ENCODE results near the gene CARM1. TPM values are rescaled to one million over a fixed set of nuclear protein-coding genes. Genes with fewer than 3 reads are reported as not detected.
"Not testable (repeated sequence)": the region's sequence is repeated elsewhere in the genome, so short reads cannot be mapped to it uniquely, and the experiment has no call there.

Gene CARM1
- polyA plus RNA-seq, 1 donor, result 75.2 TPM

- DNase-seq, result no peak
These were observed 5.3 kb downstream of the CARM1 start for GRCh38 chr19:10876459-10877240.

- not testable (repeated sequence) for DNase-seq
These were observed 6.3 kb downstream of the CARM1 start for GRCh38 chr19:10877608-10878007.

- DNase-seq, result no peak
These were observed 6.9 kb downstream of the CARM1 start for GRCh38 chr19:10878253-10878652.

- no peak for DNase-seq
These were observed 10.2 kb downstream of the CARM1 start for GRCh38 chr19:10881403-10882107.

DNA sequence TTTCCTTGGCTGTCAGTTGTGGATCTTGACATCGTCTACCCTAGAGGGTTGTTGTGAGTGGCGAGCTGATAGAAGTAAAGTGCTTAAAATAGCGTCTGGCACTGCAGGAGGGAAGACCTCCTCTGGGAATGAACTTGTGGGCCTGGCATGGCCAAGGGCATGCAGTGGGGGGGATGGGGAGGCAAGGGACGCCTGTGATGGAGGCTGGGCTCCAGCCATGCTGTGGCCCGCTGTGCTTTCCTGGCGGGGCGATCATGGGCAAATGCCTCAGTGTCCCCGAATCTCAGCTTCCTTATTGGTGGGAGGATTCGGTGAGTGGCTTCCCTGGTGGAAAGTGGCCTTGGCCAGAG is 10.7 kb downstream of the CARM1 start:
- DNase-seq, result no peak

DNA sequence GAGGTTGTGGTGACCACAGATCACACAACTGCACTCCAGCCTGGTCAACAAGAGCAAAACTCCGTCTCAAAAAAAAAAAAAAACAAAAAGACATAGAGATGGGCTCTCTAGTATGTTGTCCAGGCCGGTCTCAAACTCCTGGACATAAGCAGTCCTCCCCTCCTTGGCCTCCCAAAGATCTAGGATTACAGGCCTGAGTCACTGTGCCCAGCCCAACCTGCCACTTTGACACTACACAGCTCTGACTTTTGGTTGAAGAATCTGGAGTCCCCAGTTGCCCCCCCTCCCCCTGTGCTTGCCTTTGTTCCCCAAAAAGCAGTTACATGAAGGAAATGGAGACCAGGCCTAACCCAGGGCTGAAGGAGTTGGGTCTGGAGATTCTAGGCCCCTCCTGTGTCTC is 12.9 kb downstream of the CARM1 start:
- DNase-seq, result no peak

DNA sequence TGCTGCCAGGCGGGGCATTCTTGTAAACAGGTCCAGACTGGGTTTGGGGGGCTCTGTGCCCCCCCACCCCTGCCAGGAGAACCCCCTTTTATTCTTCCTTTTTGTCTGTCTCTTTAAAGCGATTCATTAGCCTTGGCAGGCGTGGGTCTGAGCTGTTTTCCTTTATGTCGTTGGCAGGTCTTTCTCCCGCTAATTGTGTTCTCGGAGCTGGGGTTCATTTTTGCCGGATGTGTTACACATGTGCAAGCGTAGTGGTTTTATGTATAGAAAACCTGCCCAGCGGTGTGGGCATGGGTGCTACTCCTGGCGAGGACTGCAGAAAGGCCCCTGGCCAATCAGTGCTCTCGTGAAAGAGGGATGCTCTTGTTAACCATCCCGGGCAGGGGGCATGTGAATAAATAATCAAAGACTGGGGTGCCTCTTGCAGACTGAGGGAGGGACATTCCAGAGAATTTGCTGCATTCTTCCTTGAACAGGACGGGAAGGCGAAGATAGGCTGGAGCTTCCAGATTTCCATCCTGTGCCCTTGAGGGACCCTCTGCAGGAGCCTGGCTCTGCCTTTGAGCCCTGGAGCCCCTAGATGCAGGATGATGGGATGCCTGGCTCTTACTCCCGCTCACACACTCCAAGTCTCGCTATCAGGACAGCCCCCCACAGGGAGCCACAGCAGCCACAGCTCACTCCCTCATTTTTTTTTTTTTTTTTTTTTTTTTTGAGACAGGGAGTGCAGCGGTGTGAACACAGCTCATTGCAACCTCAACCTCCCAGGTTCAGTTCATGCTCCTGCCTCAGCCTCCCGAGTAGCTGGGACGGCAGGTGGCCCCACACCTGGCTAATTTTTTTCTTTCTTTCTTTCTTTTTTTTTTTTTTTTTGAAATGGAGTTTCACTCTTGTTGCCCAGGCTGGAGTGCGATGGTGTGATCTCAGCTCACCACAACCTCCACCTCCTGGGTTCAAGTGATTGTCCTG is 14.1 kb downstream of the CARM1 start:
- no peak for DNase-seq

DNA sequence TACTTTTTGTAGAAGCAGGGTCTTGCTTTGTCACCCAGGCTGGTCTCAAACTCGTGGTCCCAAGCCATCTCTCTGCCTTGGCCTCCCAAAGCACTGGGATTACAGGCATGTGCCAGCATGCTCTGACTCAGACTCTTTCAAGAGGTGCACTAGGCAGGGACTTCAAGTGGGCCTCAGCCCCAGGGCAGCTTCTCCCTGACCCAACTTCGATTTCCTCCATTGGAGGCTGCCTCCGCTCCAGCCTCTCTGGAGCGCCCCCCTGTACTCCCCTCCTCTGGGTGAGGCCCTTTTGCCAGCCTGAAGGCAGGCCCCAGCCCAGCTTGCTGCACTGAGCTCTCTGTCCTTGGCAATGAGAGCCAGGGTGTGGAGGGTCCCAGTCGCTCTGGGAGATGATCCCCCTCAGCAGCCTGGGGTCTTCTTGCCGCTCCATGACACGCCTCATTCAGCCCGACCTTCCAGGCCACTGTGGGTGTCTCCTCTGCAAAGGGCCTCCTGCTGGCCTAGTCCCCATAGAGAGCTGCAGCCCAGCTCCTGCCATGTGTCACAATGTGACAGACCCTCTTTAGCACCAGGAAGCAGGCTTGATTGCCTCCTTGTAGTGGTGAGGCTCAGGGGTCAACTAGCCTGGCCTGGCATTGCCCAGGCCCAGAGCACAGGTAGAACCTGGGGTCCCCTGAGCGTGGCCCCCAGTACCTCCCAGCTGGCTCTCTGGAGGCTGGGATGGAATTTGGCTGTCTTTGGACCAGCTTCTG is 16.4 kb downstream of the CARM1 start:
- no peak for DNase-seq

- DNase-seq, result no peak
These were observed 17.1 kb downstream of the CARM1 start for GRCh38 chr19:10888421-10888866.

DNA sequence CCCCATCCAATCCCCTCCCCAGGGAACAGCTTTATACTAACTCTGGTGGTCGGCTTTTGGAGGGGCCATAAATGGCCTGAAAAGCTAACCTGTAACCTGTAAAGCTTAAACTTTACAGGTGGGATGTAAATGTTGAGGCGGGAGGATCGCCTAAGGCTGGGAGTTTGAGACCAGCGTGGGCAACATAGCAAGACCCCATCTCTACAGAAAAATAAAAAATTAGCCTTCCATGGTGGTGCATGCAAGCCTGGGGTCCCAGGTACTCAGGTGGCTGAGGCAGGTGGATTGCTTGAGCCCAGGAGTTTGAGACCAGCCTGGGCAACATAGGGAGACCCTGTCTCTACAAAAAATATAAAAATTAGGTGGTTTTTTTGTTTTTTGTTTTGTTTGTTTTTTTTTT is 18.5 kb downstream of the CARM1 start:
- no peak for DNase-seq

GRCh38 chr19:10891405-10892086 is 20.2 kb downstream of the CARM1 start:
- peak; percentile 69 for DNase-seq

DNA sequence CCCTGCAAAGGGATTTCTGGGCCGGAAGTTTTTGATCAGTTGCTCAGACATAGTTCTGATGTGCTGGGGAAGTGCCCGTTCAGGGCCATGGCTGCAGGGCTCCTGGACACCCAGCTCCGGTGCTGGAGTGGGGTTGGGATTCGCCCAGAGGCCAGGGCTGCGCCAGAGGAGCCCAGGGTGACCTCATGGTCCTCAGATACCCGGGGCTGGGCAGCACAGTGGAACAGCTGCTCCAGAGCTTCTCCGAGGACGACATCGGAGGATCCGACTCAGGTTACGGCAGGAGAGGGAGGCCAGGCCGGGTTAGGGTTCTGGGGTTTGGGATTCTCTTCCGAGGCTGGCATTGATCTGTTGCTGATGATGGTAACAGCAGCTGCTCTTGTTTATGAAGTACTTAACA is 20.9 kb downstream of the CARM1 start:
- DNase-seq, result no peak

- DNase-seq, result no peak
These were observed 23.5 kb downstream of the CARM1 start for GRCh38 chr19:10894911-10895213.

DNA sequence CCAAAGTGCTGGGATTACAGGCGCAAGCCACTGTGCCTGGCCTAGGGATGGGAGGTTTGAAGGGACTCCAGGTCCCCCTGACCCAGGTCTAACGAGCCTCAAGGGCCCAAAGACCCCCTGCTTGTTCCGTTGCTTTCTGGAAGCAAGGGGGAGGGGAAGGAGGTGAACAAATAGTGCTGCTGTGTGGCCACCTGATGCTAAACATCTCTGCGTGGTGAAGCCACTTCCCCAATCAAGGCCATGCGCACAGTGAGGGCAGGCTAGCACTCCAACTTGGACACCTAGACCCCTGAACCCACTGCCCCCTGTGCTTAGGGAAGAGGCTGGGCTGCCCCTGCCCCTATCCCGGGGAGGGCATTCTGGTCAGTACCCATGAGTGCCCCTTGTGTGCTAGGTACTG is 24.0 kb downstream of the CARM1 start:
- DNase-seq, result no peak

DNA sequence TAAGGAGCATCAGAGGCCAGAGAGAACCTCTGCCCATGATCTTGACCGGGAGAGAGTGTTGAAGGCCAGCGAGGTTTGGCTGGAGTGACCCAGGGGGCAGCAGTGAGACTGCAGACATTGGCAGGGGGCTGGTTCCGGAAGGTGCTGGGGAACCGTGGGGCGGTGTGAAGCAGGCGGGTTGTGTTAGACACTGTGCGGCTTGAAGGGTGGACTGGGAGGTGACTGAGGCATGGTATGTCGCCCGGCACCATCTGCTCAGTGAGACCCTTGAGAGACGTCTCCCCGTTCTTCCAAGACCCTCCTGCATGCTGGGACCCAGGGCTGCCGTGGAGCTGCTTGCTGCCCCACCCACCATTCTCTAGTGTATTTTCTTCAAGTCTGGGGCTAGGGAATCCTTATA is 24.6 kb downstream of the CARM1 start:
- no peak for DNase-seq

GRCh38 chr19:10896851-10897526 is 25.6 kb downstream of the CARM1 start:
- no peak for DNase-seq

GRCh38 chr19:10898633-10899032 is 27.3 kb downstream of the CARM1 start:
- no peak for DNase-seq

DNA sequence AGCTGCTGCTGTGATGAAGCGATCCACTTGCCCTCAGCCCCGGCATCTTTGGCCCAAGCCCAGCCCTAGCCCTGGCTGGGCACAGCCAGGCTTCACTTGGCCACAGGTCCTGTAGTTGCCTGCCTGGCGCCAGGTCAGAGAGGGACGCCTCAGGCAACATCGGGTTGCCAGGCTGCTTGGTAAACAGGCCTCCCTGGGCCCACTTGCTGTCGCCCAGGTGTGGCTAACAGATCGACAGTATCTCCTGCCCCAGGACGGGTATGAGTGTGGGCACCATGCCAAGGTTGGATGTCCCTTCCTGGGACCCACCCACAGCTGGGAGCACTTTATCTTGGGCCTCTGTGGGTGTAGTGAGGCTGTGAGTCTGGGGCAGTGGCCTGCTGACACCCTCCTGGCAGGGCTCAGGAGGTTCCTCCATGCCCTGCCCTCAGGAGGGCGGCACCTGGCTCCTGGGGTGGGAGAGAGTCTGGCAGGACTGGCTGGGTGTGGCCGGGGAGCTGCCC is 27.8 kb downstream of the CARM1 start:
- no peak for DNase-seq

- no peak for DNase-seq
These were observed 36.6 kb downstream of the CARM1 start for GRCh38 chr19:10907925-10908324.

DNA sequence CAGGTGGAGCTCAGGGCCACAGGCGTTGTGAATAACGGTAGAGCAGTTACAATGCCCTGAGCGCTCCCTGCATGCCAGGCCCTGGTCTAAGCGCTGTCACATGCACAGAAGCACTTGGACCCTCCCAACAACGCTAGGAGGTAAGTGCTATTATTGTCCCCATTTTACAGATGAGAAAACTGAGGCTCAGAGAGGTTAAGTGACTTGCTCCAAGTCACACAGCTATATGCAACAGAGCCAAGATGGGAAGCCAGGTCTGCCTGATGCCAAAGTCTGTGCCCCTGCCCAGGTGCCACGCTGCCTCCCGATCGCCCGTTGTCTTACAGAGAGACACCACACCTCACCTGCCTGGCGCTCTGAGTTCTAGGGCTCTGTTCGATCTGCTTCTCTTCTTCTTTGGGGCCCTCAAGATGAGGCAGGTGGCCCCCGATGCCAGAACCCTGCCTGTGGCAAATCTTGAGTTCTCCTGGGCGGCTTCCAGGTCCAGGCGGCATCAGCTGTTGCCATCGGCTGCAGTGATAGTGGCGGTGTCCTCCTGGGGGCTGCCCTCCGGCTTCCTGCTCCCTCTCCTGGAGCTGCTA is 37.1 kb downstream of the CARM1 start:
- no peak for DNase-seq

Measured in hindlimb muscle (tissue), 1 donor.